Ishikawa (cell line): ENCODE measurements around the gene UGGT2.

Experiments
- CEBPB ChIP-seq: IDR thresholded peaks from 2 replicates; pipeline ENCODE4 v1.6.1; 2012
- CREB1 ChIP-seq: IDR thresholded peaks from 2 replicates; pipeline ENCODE4 v1.6.1; 2012; ENCODE audit warnings: low read depth
- EP300 ChIP-seq: IDR thresholded peaks from 2 replicates; pipeline ENCODE4 v1.6.1; 2012; ENCODE audit warnings: borderline replicate concordance
- MAX ChIP-seq: IDR thresholded peaks from 2 replicates; pipeline ENCODE4 v1.6.1; 2012
- NFIC ChIP-seq: IDR thresholded peaks from 2 replicates; pipeline ENCODE4 v1.6.1; 2012
- RAD21 ChIP-seq: IDR thresholded peaks from 2 replicates; pipeline ENCODE4 v1.6.1; 2012; ENCODE audit warnings: low read depth
- REST ChIP-seq: IDR thresholded peaks from 2 replicates; pipeline ENCODE4 v1.6.1; 2012; ENCODE audit warnings: low read depth, mild to moderate bottlenecking
- TAF1 ChIP-seq: IDR thresholded peaks from 2 replicates; pipeline ENCODE4 v1.6.1; 2012; ENCODE audit warnings: low read depth, mild to moderate bottlenecking
- TCF12 ChIP-seq: IDR thresholded peaks from 2 replicates; pipeline ENCODE4 v1.6.1; 2012; ENCODE audit warnings: low read depth
- TEAD4 ChIP-seq: IDR thresholded peaks from 2 replicates; pipeline ENCODE4 v1.6.1; 2012
- YY1 ChIP-seq: IDR thresholded peaks from 2 replicates; pipeline ENCODE4 v1.6.1; 2012; ENCODE audit warnings: low read depth
- ZBTB7A ChIP-seq: IDR thresholded peaks from 2 replicates; pipeline ENCODE4 v1.6.1; 2012; ENCODE audit warnings: low read depth

- TF ChIP-seq TCF12: no peak
- no peak for TF ChIP-seq YY1
- no peak for TF ChIP-seq REST
- no peak for TF ChIP-seq RAD21
- TF ChIP-seq NFIC: no peak
- TF ChIP-seq TAF1: no peak
- no peak for TF ChIP-seq EP300
- no peak for TF ChIP-seq TEAD4
- TF ChIP-seq CEBPB: no peak
- TF ChIP-seq CREB1: no peak
- no peak for TF ChIP-seq MAX
- TF ChIP-seq ZBTB7A: no peak
These were observed 33.5 kb upstream of the UGGT2 start for GRCh38 chr13:96086736-96087135.
